IPS DF 6.9 (cell line): ENCODE measurements around the gene STK16.

Experiments used
- DNase-seq: peaks from one replicate; pipeline ENCODE4 v3.0.0-alpha.2; 2013; ENCODE audit warnings: low read depth, low spot score
- H3K27ac ChIP-seq: one replicate; pipeline ENCODE4 v1.5.1; 2013; ENCODE audit warnings: low read length, control low read depth
- H3K27me3 ChIP-seq: 2 replicates; pipeline ENCODE4 v1.6.1; 2013; ENCODE audit warnings: mild to moderate bottlenecking, low read length; ENCODE audit not compliant: control insufficient read depth, insufficient read depth
- H3K36me3 ChIP-seq: 2 replicates; pipeline ENCODE4 v1.6.1; 2013; ENCODE audit warnings: low read length; ENCODE audit not compliant: control insufficient read depth, insufficient read depth
- H3K4me1 ChIP-seq: 2 replicates; pipeline ENCODE4 v1.6.1; 2013; ENCODE audit warnings: low read length; ENCODE audit not compliant: control insufficient read depth, insufficient read depth
- H3K4me3 ChIP-seq: 2 replicates; pipeline ENCODE4 v1.5.1; 2013; ENCODE audit warnings: mild to moderate bottlenecking, low read length
- H3K9me3 ChIP-seq: 2 replicates; pipeline ENCODE4 v1.6.1; 2013; ENCODE audit warnings: low read length, inconsistent platforms; ENCODE audit not compliant: control insufficient read depth, insufficient read depth
- WGBS: extraction: QIAGEN DNeasy Blood & Tissue Kit; methylation state at CpG from one replicate; pipeline ENCODE4 v1.1.7; 2013; ENCODE audit warnings: mixed read lengths, missing lambda C conversion rate; ENCODE audit not compliant: insufficient read length, insufficient coverage; 5-methylcytosine and 5-hydroxymethylcytosine counted together

The STK16 gene

GRCh38 chr2:219214141-219214540, 31.1 kb upstream of the STK16 start:
- no CpG with 5 or more reads among the region's 15 CpGs for WGBS
- H3K4me3 ChIP-seq = no peak overlapping the region
- H3K27ac ChIP-seq = no peak overlapping the region
- H3K9me3 ChIP-seq = no peaks in the 10 kb centered on the region
- peaks cover 6% of the 10 kb centered on the region for H3K4me1 ChIP-seq
- no peaks in the 10 kb centered on the region for H3K27me3 ChIP-seq
- peaks cover 24% of the 10 kb centered on the region for H3K36me3 ChIP-seq
- no peak for DNase-seq

DNA sequence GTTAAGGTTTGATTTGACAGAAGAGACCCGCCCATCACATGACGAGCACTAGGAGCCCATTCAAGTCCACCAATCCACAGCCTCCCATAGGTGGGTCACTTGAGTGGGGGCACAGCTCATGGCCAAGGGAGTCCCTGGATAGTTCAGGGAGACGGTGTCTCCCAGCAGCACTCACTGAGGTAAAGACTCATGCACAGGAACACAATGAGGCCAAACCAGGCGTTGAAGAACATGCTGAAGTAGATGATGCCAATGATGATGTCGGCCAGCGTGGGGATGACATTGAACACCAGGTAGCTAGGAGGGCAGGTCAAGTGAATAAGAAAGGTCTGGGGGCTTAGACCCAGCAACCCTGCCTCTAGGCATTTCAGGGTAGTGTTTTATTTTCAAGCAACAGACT, 30.5 kb upstream of the STK16 start:
- Histone ChIP-seq H3K9me3 (no peaks in the 10 kb centered on the region), H3K36me3 (peaks cover 24% of the 10 kb centered on the region), H3K4me3 (no peak overlapping the region), H3K4me1 (peaks cover 6% of the 10 kb centered on the region), H3K27me3 (no peaks in the 10 kb centered on the region), H3K27ac (no peak overlapping the region)
- DNase-seq = no peak
- no CpG with 5 or more reads among the region's 6 CpGs for WGBS

GRCh38 chr2:219215871-219216534, 29.3 kb upstream of the STK16 start:
- DNase-seq = no peak
- Histone ChIP-seq H3K4me3 (no peak overlapping the region), H3K4me1 (peaks cover 6% of the 10 kb centered on the region), H3K27ac (no peak overlapping the region), H3K9me3 (no peaks in the 10 kb centered on the region), H3K27me3 (no peaks in the 10 kb centered on the region), H3K36me3 (peaks cover 20% of the 10 kb centered on the region; the same call in 1 of the 2 replicates)
- WGBS = no CpG with 5 or more reads among the region's 27 CpGs

DNA sequence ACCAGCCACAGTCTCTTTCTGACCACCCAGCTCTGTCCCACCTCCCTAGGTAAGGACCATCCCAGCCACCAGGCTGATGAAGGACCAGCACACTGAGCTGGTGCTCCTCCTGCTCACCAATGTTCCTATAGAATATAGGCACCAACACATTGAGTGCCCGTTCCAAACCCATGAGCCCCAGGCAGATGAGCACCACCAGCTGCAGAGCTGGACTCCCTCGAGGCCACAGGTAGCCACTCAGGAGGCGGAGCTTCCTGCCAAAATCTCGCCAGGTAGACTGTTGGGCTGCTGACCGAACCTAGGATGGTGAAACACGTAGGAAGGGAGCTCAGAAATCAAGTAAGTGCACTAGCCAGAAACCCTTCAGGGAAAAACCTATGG, 28.8 kb upstream of the STK16 start:
- H3K27me3 ChIP-seq = no peaks in the 10 kb centered on the region
- peaks cover 18% of the 10 kb centered on the region; the same call in 1 of the 2 replicates for H3K36me3 ChIP-seq
- H3K4me1 ChIP-seq = peaks cover 6% of the 10 kb centered on the region
- H3K27ac ChIP-seq = no peak overlapping the region
- H3K9me3 ChIP-seq = no peaks in the 10 kb centered on the region
- no peak for DNase-seq
- WGBS = no CpG with 5 or more reads among the region's 6 CpGs
- H3K4me3 ChIP-seq = no peak overlapping the region

- DNase-seq = no peak
- H3K27me3 ChIP-seq = no peaks in the 10 kb centered on the region
- peaks cover 22% of the 10 kb centered on the region for H3K36me3 ChIP-seq
These were observed 27.0 kb upstream of the STK16 start for GRCh38 chr2:219218217-219218731.

GRCh38 chr2:219218732-219219701, 26.3 kb upstream of the STK16 start, which contains the start of gene ABCB6:
Gene ABCB6 (minus strand): TSS chr2:219218958. CDS start chr2:219218673, 285 bp downstream.
- DNase-seq = peak; percentile 82
- peaks cover 28% of the 10 kb centered on the region for H3K36me3 ChIP-seq
- peak within 1 kb of the TSS; percentile 61 for H3K4me3 ChIP-seq

More at GRCh38 chr2:219218217-219218731, 27.0 kb upstream of the STK16 start:
- WGBS = no CpG with 5 or more reads among the region's 37 CpGs
- Histone ChIP-seq H3K27ac (no peak overlapping the region), H3K9me3 (no peaks in the 10 kb centered on the region), H3K4me3 (peak overlapping the region; percentile 61), H3K4me1 (peaks cover 6% of the 10 kb centered on the region)

DNA sequence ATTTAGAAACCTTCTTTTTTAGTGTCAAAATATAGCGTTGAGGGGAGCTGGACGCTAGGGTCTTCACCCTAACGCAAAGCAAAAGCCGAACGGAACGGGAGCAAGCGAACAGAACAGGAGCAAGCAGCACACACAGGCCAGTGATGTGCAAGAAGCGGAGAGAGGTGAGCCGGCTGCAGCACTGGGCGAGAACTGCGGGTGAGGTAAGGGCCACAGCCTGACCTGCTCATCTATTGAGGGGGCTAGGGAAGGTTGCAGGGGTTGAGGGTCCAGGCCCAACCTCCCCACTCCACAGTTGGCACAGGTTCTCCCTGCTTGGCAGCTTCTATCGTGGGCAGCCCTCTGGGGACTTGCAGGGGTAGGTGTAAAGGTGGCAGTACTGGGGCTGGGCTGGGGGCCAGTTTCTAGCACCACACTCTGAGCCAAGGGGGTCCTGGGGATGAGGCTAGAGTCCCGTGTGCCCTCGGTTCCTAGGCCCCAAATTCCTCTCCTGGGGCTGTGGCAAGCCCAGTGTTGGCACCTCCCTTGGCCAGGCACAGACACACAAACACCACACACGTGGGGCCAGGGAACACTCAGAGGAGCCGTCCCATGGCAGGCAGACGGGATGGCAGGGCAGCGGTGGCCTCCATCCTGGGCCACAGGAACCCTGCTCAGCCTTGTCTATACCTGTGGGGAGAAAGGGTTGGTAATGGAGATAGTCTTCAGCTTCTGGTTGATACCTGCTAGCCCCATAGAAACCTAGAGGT, 25.3 kb upstream of the STK16 start:
- peaks cover 6% of the 10 kb centered on the region for H3K4me1 ChIP-seq

More at GRCh38 chr2:219218732-219219701, 26.3 kb upstream of the STK16 start, which contains the start of gene ABCB6:
- Histone ChIP-seq H3K27me3 (no peaks in the 10 kb centered on the region), H3K9me3 (no peaks in the 10 kb centered on the region), H3K27ac (no peak within 1 kb of the TSS), H3K4me1 (peaks cover 6% of the 10 kb centered on the region)
- no CpG with 5 or more reads among the region's 71 CpGs for WGBS

DNA sequence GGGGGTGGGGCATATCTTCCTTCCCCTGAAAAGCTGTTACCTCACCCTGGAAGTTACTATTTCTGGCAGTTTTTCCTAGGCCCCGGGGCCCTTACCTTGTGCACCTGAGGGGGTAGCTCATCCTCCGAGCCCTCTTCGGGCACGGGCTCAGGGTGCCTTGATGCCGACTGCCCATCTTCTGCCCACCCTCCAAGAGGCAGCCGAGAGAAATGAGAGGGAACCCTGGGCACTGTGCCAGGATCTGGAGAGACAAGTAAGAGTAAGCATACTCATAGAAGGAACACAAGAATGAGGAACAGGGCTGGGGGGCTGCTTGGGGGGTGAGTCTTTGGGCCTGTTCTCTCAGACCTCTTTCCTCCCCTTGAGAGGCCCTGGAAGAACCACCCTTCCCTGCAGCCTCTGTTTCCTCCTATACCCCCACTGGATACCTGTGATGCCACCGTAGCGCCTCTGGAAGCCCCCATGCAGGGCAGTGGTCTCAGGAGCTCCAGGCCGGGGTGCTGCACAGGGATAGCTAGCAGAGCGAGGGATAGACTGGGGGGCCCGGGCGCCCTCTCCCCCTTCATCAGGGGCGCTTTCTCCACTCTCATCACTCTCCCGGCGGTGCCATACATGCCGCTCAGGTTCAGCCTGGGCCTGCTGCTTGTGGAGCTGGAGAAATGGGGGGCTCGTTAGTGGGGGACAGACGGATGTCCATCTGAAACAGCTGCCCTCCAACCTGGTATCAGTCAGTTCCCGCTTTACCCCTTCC, 24.5 kb upstream of the STK16 start:
- no peak overlapping the region for H3K27ac ChIP-seq
- WGBS = no CpG with 5 or more reads among the region's 19 CpGs
- H3K27me3 ChIP-seq = no peaks in the 10 kb centered on the region
- peaks cover 6% of the 10 kb centered on the region for H3K4me1 ChIP-seq
- peaks cover 30% of the 10 kb centered on the region for H3K36me3 ChIP-seq
- no peak for DNase-seq
- no peaks in the 10 kb centered on the region for H3K9me3 ChIP-seq
- H3K4me3 ChIP-seq = no peak overlapping the region

More for the DNA sequence above, 25.3 kb upstream of the STK16 start:
- no peak for DNase-seq
- Histone ChIP-seq H3K4me3 (no peak overlapping the region), H3K9me3 (no peaks in the 10 kb centered on the region), H3K27ac (no peak overlapping the region), H3K36me3 (peaks cover 29% of the 10 kb centered on the region), H3K27me3 (no peaks in the 10 kb centered on the region)
- WGBS = no CpG with 5 or more reads among the region's 18 CpGs

GRCh38 chr2:219221957-219222518, 23.2 kb upstream of the STK16 start:
- peaks cover 2% of the 10 kb centered on the region; the same call in 1 of the 2 replicates for H3K4me1 ChIP-seq
- H3K36me3 ChIP-seq = peaks cover 30% of the 10 kb centered on the region
- no CpG with 5 or more reads among the region's 16 CpGs for WGBS
- H3K9me3 ChIP-seq = no peaks in the 10 kb centered on the region
- no peaks in the 10 kb centered on the region for H3K27me3 ChIP-seq
- no peak overlapping the region for H3K4me3 ChIP-seq
- DNase-seq = no peak
- no peak overlapping the region for H3K27ac ChIP-seq
